Parathyroid adenoma (tissue), 2 donors: ENCODE measurements around the gene MORC4.
A peak's percentile ranks its signal among the peaks of the same experiment; 100 is the strongest.

ENCODE experiments used
- H2AFZ ChIP-seq: fragments of 300-600 bp; sonication (generic); one replicate; pipeline ENCODE4 v1.7.0; 2017; ENCODE audit warnings: antibody characterized with exemption, mild to moderate bottlenecking
- H3K27ac ChIP-seq: fragments of 300-600 bp; sonication (generic); one replicate; pipeline ENCODE4 v1.7.0; 2017
- H3K27me3 ChIP-seq: fragments of 300-600 bp; sonication (generic); one replicate; pipeline ENCODE4 v1.7.0; 2017; ENCODE audit warnings: low read length; ENCODE audit not compliant: control insufficient read depth, insufficient read depth
- H3K36me3 ChIP-seq: fragments of 300-600 bp; sonication (generic); one replicate; pipeline ENCODE4 v1.7.0; 2017; ENCODE audit warnings: low read length; ENCODE audit not compliant: control insufficient read depth, insufficient read depth
- H3K4me1 ChIP-seq: fragments of 300-600 bp; sonication (generic); one replicate; pipeline ENCODE4 v1.7.0; 2017; ENCODE audit warnings: control low read depth
- H3K4me2 ChIP-seq: fragments of 300-600 bp; sonication (generic); one replicate; pipeline ENCODE4 v1.7.0; 2017; ENCODE audit warnings: low read length
- H3K4me3 ChIP-seq: fragments of 300-600 bp; sonication (generic); one replicate; pipeline ENCODE4 v1.7.0; 2017; ENCODE audit warnings: low read depth, low read length
- H3K79me2 ChIP-seq: fragments of 300-600 bp; sonication (generic); one replicate; pipeline ENCODE4 v1.7.0; 2017; ENCODE audit warnings: control low read depth
- H3K9ac ChIP-seq: fragments of 300-600 bp; sonication (generic); one replicate; pipeline ENCODE4 v1.7.0; 2017; ENCODE audit warnings: mild to moderate bottlenecking
- H3K9me3 ChIP-seq: fragments of 300-600 bp; sonication (generic); one replicate; pipeline ENCODE4 v1.7.0; 2017; ENCODE audit warnings: low read length; ENCODE audit not compliant: control insufficient read depth
- TF ChIP-seq, protein P1 (sequence below): fragments of 300-600 bp; sonication (generic); IDR thresholded peaks from one replicate; pipeline ENCODE4 v1.7.0; 2017; ENCODE audit warnings: antibody characterized with exemption, mild to moderate bottlenecking
- donor health status: primary hyperparathyroidism.

MORC4 gene

GRCh38 chrX:107008034-107008433 is 8.0 kb upstream of the MORC4 start:
- H3K27ac ChIP-seq = no peak overlapping the region
- H2AFZ ChIP-seq = no peak overlapping the region
- no peaks in the 10 kb centered on the region for H3K4me1 ChIP-seq
- H3K4me2 ChIP-seq = no peak overlapping the region
- no peaks in the 10 kb centered on the region for H3K79me2 ChIP-seq
- no peak overlapping the region for H3K9ac ChIP-seq
- H3K27me3 ChIP-seq = no peaks in the 10 kb centered on the region
- no peak overlapping the region for H3K4me3 ChIP-seq
- no peaks in the 10 kb centered on the region for H3K36me3 ChIP-seq
- TF ChIP-seq, protein P1, sequence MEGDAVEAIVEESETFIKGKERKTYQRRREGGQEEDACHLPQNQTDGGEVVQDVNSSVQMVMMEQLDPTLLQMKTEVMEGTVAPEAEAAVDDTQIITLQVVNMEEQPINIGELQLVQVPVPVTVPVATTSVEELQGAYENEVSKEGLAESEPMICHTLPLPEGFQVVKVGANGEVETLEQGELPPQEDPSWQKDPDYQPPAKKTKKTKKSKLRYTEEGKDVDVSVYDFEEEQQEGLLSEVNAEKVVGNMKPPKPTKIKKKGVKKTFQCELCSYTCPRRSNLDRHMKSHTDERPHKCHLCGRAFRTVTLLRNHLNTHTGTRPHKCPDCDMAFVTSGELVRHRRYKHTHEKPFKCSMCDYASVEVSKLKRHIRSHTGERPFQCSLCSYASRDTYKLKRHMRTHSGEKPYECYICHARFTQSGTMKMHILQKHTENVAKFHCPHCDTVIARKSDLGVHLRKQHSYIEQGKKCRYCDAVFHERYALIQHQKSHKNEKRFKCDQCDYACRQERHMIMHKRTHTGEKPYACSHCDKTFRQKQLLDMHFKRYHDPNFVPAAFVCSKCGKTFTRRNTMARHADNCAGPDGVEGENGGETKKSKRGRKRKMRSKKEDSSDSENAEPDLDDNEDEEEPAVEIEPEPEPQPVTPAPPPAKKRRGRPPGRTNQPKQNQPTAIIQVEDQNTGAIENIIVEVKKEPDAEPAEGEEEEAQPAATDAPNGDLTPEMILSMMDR = no peak
- no peaks in the 10 kb centered on the region for H3K9me3 ChIP-seq

- Histone ChIP-seq H3K4me3 (peak overlapping the region; percentile 40), H3K27ac (no peak overlapping the region), H3K9ac (no peak overlapping the region)
Observed at GRCh38 chrX:106999002-106999975, 723 bp downstream of the MORC4 start.

GRCh38 chrX:106997611-106998010 is 2.4 kb downstream of the MORC4 start:
- Histone ChIP-seq H2AFZ (no peak overlapping the region), H3K4me2 (no peak overlapping the region), H3K79me2 (no peaks in the 10 kb centered on the region), H3K4me1 (no peaks in the 10 kb centered on the region), H3K27ac (no peak overlapping the region), H3K27me3 (no peaks in the 10 kb centered on the region), H3K9me3 (no peaks in the 10 kb centered on the region), H3K36me3 (no peaks in the 10 kb centered on the region), H3K4me3 (no peak overlapping the region), H3K9ac (no peak overlapping the region)
- TF ChIP-seq, protein P1 = no peak

More at GRCh38 chrX:106999002-106999975, 723 bp downstream of the MORC4 start:
- Histone ChIP-seq H3K4me2 (peak overlapping the region; percentile 73), H3K79me2 (no peaks in the 10 kb centered on the region), H3K36me3 (no peaks in the 10 kb centered on the region), H2AFZ (peak overlapping the region; percentile 72), H3K27me3 (no peaks in the 10 kb centered on the region), H3K4me1 (no peaks in the 10 kb centered on the region), H3K9me3 (no peaks in the 10 kb centered on the region)
- TF ChIP-seq, protein P1 = peak; percentile 39

GRCh38 chrX:106995678-106996077 is 4.3 kb downstream of the MORC4 start:
- Histone ChIP-seq H3K36me3 (no peaks in the 10 kb centered on the region), H3K79me2 (no peaks in the 10 kb centered on the region), H3K4me2 (no peak overlapping the region), H3K4me1 (no peaks in the 10 kb centered on the region), H3K27me3 (no peaks in the 10 kb centered on the region), H2AFZ (no peak overlapping the region), H3K9me3 (no peaks in the 10 kb centered on the region), H3K27ac (no peak overlapping the region), H3K4me3 (no peak overlapping the region), H3K9ac (no peak overlapping the region)
- TF ChIP-seq, protein P1 = no peak
